ENCODE results near the gene HMCN2. TPM values are rescaled to one million over a fixed set of nuclear protein-coding genes. Genes with fewer than 3 reads are reported as not detected.

Gene HMCN2
- total RNA-seq, 1 donor from 2014 or later = 0.15 TPM

GRCh38 chr9:130394320-130394719 is 128.8 kb downstream of the HMCN2 start:
- Histone ChIP-seq H3K79me2 (ENCODE audit: low read depth) (no peaks in the 10 kb centered on the region), H4K20me1 (ENCODE audit: low read depth) (no peaks in the 10 kb centered on the region), H3K27ac (no peak overlapping the region), H2AFZ (replicated peaks) (no peak overlapping the region), H3K9me3 (ENCODE audit: low read depth) (no peaks in the 10 kb centered on the region), H3K27me3 (no peaks in the 10 kb centered on the region), H3K4me3 (no peak overlapping the region), H3F3A (ENCODE audit: low read depth) (no peaks in the 10 kb centered on the region), H3K9ac (no peak overlapping the region), H3K4me2 (no peak overlapping the region), H3K36me3 (no peaks in the 10 kb centered on the region), H3K4me1 (peaks cover 5% of the 10 kb centered on the region)
- Mint-ChIP-seq H3K4me3 (no peak overlapping the region), H3K4me1 (peaks cover 14% of the 10 kb centered on the region), H3K27ac (no peak overlapping the region), H3K27me3 (ENCODE audit: insufficient read depth, low read depth) (peaks cover 12% of the 10 kb centered on the region), H3K9me3 (no peaks in the 10 kb centered on the region), H3K36me3 (no peaks in the 10 kb centered on the region)
- no peak for TF ChIP-seq EZH2 (IDR thresholded peaks at IDR 0.05)
- no peak for TF ChIP-seq CTCF (IDR thresholded peaks at IDR 0.05)
- no peak for TF ChIP-seq EZH2phosphoT487 (IDR thresholded peaks at IDR 0.05)
- DNase-seq (ENCODE audit: low spot score) = no peak

- Histone ChIP-seq H3F3A (ENCODE audit: low read depth) (no peaks in the 10 kb centered on the region), H3K4me1 (peaks cover 5% of the 10 kb centered on the region), H3K9ac (no peak overlapping the region), H3K4me2 (no peak overlapping the region), H3K9me3 (ENCODE audit: low read depth) (no peaks in the 10 kb centered on the region), H3K36me3 (no peaks in the 10 kb centered on the region), H4K20me1 (ENCODE audit: low read depth) (no peaks in the 10 kb centered on the region), H2AFZ (replicated peaks) (no peak overlapping the region), H3K4me3 (no peak overlapping the region), H3K79me2 (ENCODE audit: low read depth) (no peaks in the 10 kb centered on the region), H3K27me3 (no peaks in the 10 kb centered on the region), H3K27ac (no peak overlapping the region)
- H3K36me3 Mint-ChIP-seq = no peaks in the 10 kb centered on the region
- no peak for DNase-seq (ENCODE audit: low spot score)
- peaks cover 12% of the 10 kb centered on the region for H3K27me3 Mint-ChIP-seq (ENCODE audit: insufficient read depth, low read depth)
- no peak overlapping the region for H3K4me3 Mint-ChIP-seq
- no peak overlapping the region for H3K27ac Mint-ChIP-seq
- peaks cover 16% of the 10 kb centered on the region for H3K4me1 Mint-ChIP-seq
- no peak for TF ChIP-seq EZH2phosphoT487 (IDR thresholded peaks at IDR 0.05)
- TF ChIP-seq CTCF (IDR thresholded peaks at IDR 0.05) = no peak
- TF ChIP-seq EZH2 (IDR thresholded peaks at IDR 0.05) = no peak
- no peaks in the 10 kb centered on the region for H3K9me3 Mint-ChIP-seq
Observed at GRCh38 chr9:130394814-130395470, 129.4 kb downstream of the HMCN2 start.

- H3K9me3 ChIP-seq (ENCODE audit: low read depth) = no peaks in the 10 kb centered on the region
- Mint-ChIP-seq H3K4me3 (no peak overlapping the region), H3K27ac (peak overlapping the region; percentile 72), H3K27me3 (ENCODE audit: insufficient read depth, low read depth) (peaks cover 12% of the 10 kb centered on the region), H3K4me1 (peaks cover 11% of the 10 kb centered on the region), H3K36me3 (no peaks in the 10 kb centered on the region), H3K9me3 (no peaks in the 10 kb centered on the region)
- no peaks in the 10 kb centered on the region for H3K79me2 ChIP-seq (ENCODE audit: low read depth)
- no peaks in the 10 kb centered on the region for H3F3A ChIP-seq (ENCODE audit: low read depth)
- no peak overlapping the region for H3K4me2 ChIP-seq
- H3K27ac ChIP-seq = no peak overlapping the region
- H3K9ac ChIP-seq = no peak overlapping the region
- H3K36me3 ChIP-seq = no peaks in the 10 kb centered on the region
- H2AFZ ChIP-seq (replicated peaks) = no peak overlapping the region
- DNase-seq (ENCODE audit: low spot score) = no peak
- TF ChIP-seq EZH2phosphoT487 (IDR thresholded peaks at IDR 0.05) (no peak), CTCF (IDR thresholded peaks at IDR 0.05) (no peak)
- no peak overlapping the region for H3K4me3 ChIP-seq
- H3K27me3 ChIP-seq = no peaks in the 10 kb centered on the region
- no peaks in the 10 kb centered on the region for H4K20me1 ChIP-seq (ENCODE audit: low read depth)
- H3K4me1 ChIP-seq = no peaks in the 10 kb centered on the region
Observed at GRCh38 chr9:130395810-130396435, 130.4 kb downstream of the HMCN2 start.

Measured in neural progenitor cell (in vitro differentiated cells).